COLO829 (cell line): ENCODE data around the gene ABLIM1.

ENCODE experiments used
- DNase-seq: peaks from one replicate; pipeline ENCODE4 v3.0.0; 2012; ENCODE audit warnings: low spot score

ABLIM1 gene

DNA sequence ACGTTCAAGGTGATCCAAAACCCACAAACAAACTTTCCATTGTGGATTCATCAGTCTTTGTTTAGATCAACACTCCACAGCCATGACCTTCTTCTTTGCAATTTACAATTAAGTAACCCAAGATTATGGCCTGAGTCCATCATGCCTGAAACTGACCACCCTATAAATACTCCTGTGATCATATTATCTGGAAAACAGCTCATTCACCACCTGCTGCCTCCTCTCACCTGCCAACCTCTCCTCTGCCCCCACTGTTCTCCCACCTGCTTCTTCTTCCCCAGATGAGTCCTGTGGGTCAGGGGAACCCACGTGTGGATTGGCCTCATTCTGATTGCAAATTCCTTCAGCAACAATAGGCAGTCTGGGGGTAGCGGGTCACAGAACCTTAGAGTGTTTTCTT is 81.4 kb downstream of the ABLIM1 start:
- no peak for DNase-seq

DNA sequence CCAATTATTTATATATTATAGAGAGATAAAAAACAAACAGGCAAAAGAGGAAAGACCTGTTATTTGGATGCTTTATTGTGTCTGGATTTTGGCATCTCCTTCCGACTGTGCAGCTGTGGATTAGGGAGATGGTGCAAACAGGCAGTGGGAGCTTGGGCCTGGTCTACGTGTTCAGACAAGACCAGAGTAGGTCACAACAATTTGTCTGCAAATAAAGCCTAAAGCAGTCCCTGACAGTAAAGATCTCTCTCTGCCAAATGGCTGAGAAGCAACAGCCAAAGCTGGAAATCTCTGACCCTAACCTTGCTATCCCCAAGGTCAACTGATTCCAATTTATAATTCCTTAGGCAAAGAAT is 82.0 kb downstream of the ABLIM1 start:
- no peak for DNase-seq

GRCh38 chr10:114575417-114576131 is 82.5 kb downstream of the ABLIM1 start:
- no peak for DNase-seq

DNA sequence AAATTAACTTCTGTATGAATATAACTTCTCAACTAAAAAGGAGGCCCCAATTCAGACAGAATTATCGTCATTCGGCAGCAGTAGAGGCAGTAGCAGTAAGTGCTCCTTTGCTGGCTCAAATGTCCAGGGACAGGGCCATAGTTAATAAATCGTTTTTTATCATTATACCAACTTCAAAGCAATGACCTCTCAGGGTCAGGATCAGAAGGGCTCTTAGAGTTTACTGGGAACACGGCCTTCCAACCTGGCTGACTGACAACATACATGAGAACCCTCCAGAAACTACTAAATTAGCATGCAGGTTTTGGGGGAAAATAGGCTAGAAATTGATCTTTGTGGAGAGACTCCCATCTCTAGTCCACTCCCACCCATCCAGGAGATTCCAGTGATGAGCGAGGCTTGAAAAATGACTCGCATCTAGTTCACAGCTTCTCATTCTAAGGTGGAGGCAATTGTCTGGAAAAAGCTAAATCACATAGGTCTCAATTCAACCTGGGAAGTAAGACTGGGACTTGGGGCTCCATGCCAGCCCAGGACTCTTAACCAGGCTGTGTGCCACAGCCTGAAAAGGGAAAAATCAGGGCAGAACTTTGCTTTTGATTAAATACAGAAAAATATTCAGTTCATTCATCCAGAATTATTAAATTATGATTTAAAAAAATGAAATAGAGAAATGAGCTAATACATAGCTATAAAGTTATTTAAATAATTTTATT is 84.6 kb downstream of the ABLIM1 start:
- no peak for DNase-seq

DNA sequence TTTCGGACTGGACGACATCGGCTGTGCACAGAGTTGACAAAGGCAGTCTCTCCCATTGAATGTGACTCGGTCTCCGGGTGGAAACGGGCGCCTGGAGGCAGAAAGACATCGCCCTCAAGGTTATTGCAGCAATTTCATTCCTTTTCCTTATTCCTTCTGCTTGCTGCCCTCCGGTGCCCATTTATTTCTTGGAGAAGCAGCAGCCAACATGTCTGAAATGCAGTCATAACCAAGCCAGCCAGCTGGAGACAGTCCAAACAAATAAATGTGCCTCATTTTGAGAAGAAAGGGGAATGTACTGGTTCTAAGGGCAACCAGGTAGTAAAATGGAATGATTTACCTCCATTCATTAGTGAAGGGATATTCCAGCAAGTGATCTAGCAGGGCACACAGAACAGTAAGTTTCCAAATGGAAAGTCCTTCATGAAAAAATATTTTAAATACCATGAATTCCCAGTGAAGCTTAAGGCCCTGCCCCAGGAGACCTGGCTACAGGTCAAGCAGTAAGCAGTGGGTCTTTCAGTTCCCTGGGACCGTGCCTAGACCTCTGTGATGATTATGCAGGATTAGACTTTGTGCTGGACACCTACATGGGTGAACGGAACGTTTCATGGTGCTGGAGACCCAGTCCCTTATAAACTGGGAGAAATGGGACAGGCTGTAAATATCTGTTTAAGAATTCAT is 86.6 kb downstream of the ABLIM1 start:
- DNase-seq: no peak

DNA sequence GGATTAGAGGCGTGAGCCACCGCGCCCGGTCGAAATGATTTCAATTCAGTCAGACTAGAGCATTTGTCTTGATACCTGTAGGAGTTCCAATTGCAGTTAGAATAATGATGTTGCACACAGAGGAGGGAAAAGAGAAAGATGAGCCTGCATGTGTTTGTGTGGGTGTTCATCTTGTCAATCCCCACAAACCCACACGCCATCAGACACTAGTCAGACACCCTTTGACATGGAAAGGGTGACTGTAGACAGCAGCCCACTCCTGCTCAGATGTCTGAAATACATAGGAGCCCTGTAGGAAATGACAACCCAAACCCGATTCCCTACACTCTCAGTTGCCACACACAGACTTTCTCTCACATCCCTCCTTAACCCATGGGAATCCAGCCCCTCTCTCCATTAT is 92.0 kb downstream of the ABLIM1 start:
- no peak for DNase-seq

GRCh38 chr10:114565066-114565465 is 93.0 kb downstream of the ABLIM1 start:
- no peak for DNase-seq

GRCh38 chr10:114561008-114561523 is 97.0 kb downstream of the ABLIM1 start:
- DNase-seq: no peak

- no peak for DNase-seq
Measured at GRCh38 chr10:114560144-114560543, 97.9 kb downstream of the ABLIM1 start.

- no peak for DNase-seq
Measured at GRCh38 chr10:114559636-114560035, 98.4 kb downstream of the ABLIM1 start.

- no peak for DNase-seq
Measured at GRCh38 chr10:114557854-114558253, 100.2 kb downstream of the ABLIM1 start.

DNA sequence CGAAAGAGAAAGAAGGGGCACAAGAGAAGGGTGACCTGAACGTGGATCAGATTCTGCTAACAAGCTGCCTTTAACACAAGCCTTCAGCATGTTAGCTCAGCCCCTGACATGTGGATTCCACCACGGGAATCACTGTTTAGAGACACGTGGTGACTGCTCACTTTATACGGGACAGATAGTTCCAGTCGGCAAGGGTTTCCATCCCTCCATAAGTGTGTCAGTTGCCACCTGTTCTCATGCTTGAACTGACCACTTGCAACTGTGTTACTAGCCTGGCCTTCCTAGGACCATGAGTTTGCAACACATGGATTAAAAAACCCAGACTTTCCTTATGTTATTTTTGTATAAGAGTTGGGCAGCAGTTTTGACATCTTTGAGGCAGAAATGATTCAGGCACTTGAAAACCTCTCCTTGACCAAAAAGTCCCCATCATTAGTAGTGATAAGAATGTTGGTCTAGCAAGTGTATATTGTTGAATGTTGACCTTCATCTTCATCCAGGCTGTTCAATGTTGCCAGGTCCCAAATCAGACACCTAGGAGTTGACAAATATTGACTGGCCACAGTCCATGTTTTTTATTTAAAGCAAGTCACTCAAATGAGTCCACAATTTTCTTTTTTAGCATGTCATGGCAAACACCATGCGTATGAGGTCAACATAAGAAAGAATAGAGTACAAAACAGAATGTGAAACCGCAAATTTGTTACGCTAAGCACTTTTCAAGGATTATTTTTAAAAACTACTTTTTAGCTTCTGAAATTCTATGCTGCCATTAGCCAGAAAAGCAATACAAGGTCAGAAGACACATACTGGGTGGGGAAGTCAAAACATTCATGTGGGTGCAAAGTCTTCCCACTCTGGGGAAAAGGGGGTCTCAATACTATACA is 101.6 kb downstream of the ABLIM1 start:
- no peak for DNase-seq

DNA sequence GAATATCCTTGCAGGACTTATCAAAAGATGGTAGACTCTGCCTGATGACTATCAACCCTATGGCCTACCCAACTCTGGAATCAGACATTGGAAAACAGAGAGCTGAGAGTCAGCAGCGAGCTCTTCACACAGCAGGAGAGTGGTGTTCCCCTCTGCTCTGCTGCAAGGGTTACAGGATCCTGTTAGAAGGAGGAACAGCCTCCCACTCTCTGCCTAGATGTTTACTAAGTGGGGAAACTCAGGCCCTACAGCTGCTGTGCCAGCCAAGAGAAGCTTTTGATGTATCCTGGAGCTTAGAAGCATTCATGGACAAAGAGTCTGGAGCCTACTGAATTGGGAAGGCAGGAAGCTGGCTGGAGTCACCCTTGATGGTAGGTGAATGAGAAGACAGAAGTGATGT is 104.6 kb downstream of the ABLIM1 start:
- no peak for DNase-seq

GRCh38 chr10:114552050-114552449 is 106.0 kb downstream of the ABLIM1 start:
- no peak for DNase-seq

DNA sequence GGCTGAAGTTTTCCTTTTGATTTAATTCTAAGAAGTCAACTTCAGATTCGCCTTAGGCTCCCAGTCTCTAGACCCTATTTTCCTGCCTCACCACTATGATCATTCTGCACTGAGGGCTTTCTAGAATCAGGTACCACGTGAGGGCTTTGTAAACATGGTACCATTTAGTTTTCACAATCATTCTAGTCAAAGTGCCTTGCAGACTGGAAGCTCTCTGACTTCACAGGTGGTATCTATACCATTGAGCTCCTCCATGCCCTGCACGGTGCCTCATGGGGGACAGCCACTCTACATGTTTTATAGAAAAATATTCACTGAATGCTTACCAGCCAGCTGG is 106.5 kb downstream of the ABLIM1 start:
- no peak for DNase-seq

GRCh38 chr10:114550756-114551635 is 107.1 kb downstream of the ABLIM1 start:
- DNase-seq: no peak

- DNase-seq: no peak
Measured at GRCh38 chr10:114548662-114549061, 109.4 kb downstream of the ABLIM1 start.

DNA sequence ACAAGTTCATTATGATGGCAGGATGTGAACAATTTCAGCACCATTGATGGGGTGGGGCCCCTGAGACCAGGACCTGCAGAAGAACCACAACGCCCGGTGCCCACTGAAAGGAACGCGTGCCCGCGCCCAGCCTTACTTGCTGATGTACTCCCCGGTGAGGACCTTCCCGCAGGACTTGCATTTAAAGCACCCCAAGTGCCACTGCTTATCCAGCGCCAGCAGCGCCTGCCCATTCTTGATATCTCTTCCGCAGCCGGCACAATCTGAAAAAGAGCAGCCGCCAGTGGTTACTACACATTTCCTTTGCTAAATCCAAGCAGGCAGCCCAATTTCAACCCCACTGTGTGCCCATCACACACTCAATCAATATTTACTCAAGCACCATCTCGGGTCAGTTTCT is 110.6 kb downstream of the ABLIM1 start:
- DNase-seq: no peak

DNA sequence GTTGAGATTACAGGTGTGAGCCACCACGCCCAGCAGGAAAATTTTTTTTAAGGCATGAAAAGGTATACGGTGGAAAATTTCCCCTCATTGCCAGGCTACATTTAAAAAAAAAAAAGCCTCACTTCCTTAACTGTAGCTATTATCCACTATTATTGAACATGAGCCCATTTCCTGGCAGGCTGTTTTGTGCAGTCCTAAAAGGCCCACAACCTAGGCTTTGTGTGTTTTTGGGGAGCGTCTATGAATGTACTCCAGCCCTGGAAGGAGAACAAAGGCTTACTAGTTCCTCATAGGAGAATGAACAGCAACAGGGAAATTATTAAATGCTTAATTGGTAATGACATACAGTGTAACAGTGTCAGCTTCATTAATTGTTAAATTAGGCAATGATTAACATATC is 111.0 kb downstream of the ABLIM1 start:
- no peak for DNase-seq

GRCh38 chr10:114545819-114546218 is 112.3 kb downstream of the ABLIM1 start:
- DNase-seq: no peak

DNA sequence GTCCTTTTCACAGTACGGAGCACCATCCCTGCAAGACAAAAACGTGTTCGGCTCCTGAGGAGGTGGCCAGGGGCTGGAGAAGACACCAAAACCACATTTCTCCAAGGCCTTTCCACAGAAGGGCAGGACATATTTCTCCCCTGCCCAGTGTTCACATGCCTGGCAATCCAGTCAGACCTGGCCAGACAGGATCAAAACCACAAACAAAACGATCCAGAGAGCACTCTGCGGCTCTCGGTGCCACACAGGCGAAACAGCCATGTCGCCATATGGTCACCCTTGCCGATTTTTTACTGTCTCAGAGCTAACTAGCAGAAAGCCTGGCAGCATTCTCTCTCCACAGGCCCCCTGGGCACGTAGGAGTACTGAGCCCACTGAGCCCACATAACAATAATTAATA is 113.0 kb downstream of the ABLIM1 start:
- DNase-seq: no peak
